Effector memory CD4-positive, alpha-beta T cell (primary cell): ENCODE results near the gene ROGDI.

ENCODE experiments used
- DNase-seq, 3 donors: peaks; one replicate each; pipeline ENCODE4 v3.0.0-alpha.2; 2020
- H3K27ac ChIP-seq: 2 replicates; pipeline ENCODE4 v1.7.0; 2013; ENCODE audit warnings: mild to moderate bottlenecking, low read length, moderate library complexity; ENCODE audit not compliant: insufficient read depth, poor library complexity, severe bottlenecking
- H3K27me3 ChIP-seq: replicated peaks from 2 replicates; pipeline ENCODE4 v1.7.0; 2013; ENCODE audit warnings: mild to moderate bottlenecking, low read length; ENCODE audit not compliant: insufficient read depth, control insufficient read depth, poor library complexity, severe bottlenecking
- H3K36me3 ChIP-seq: 2 replicates; pipeline ENCODE4 v1.7.0; 2013; ENCODE audit warnings: mild to moderate bottlenecking, low read length, moderate library complexity; ENCODE audit not compliant: control insufficient read depth, insufficient read depth
- H3K4me1 ChIP-seq: 2 replicates; pipeline ENCODE4 v1.7.0; 2013; ENCODE audit warnings: low read length, mild to moderate bottlenecking; ENCODE audit not compliant: control insufficient read depth, insufficient read depth, poor library complexity, severe bottlenecking
- H3K4me3 ChIP-seq: 2 replicates; pipeline ENCODE4 v1.7.0; 2013; ENCODE audit warnings: low read length, low read depth, mild to moderate bottlenecking; ENCODE audit not compliant: insufficient read depth, poor library complexity, severe bottlenecking
- H3K9me3 ChIP-seq: 2 replicates; pipeline ENCODE4 v1.7.0; 2013; ENCODE audit warnings: mild to moderate bottlenecking, low read length, moderate library complexity; ENCODE audit not compliant: control insufficient read depth

The ROGDI gene

DNA sequence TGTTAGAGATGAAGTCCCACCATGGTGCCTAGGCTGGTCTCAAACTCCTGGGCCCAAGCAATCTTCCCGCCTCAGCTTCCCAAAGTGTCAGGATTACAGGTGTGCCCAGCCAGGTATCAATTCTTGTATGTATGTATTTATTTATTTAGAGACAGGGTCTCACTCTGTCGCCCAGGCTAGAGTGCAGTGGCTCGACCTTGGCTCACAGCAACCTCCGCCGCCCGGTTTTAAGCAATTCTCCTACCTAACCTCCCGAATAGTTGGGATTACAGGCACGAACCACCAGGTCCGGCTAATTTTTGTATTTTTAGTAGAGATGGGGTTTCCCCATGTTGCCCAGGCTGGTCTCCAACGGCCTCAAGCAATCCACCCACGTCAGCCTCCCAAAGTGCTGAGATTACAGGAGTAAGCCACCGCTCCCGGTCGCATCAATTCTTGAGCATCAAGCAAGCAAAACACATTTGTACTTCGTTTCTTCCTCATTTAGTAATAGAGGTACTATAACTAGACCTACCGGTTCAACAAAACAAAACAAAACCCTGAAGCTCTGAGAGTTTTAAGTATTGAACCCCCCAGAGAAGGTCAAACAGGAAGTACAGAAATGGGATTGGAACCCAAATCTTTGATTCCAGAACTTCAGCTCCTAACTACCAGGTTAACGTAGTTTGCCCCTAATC is 34.4 kb downstream of the ROGDI start:
- no peaks in the 10 kb centered on the region for H3K27me3 ChIP-seq
- peak overlapping the region; percentile 47 for H3K4me3 ChIP-seq
- peaks cover 11% of the 10 kb centered on the region for H3K4me1 ChIP-seq
- peak overlapping the region; percentile 56 for H3K27ac ChIP-seq
- DNase-seq: peak in 1 of 3 donors; percentile 9
- H3K36me3 ChIP-seq: peaks cover 10% of the 10 kb centered on the region
- no peaks in the 10 kb centered on the region for H3K9me3 ChIP-seq

DNA sequence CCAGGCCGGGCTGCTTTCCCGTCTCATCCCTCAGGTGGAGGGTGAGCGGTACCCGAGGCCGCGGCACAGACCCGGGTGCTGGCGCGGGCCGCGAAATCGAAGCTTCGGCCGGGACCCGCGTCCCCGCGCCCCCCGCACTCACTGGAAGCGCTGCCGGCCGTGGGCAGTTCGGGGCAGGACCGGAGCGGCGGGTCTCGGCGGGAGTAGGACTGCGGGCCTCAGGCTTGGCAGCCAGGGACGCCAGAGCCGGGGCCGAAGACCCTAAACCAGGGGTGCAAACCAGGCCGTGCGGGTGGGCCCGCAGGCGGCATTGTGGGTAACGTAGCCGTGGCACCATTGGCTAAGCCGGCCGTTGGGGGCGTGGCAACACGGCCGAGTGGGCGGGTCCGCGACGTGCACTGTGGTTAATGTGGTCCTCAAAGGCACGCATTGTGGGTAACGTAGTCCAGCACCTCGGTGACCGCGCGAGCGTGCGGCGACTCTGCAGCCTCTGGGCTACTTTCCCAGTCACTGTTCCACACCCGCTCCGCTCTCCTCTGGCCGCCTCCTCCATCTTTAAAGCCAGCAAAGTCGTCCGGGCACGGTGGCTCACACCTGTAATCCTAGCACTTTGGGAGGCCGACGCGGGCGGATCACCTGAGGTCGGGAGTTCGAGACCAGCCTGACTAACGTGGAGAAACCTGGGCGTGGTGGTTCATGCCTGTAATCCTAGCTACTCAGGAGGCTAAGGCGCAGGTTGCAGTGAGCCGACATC is 35.4 kb downstream of the ROGDI start, which contains the start of gene ZNF500:
ZNF500 (minus strand) TSS at position 288 of the 754 bp plus-strand sequence. CDS start 1,184 bp downstream, outside the sequence.
- DNase-seq: peak; percentile 88 to 91 (median 91)
- no peaks in the 10 kb centered on the region for H3K9me3 ChIP-seq

DNA sequence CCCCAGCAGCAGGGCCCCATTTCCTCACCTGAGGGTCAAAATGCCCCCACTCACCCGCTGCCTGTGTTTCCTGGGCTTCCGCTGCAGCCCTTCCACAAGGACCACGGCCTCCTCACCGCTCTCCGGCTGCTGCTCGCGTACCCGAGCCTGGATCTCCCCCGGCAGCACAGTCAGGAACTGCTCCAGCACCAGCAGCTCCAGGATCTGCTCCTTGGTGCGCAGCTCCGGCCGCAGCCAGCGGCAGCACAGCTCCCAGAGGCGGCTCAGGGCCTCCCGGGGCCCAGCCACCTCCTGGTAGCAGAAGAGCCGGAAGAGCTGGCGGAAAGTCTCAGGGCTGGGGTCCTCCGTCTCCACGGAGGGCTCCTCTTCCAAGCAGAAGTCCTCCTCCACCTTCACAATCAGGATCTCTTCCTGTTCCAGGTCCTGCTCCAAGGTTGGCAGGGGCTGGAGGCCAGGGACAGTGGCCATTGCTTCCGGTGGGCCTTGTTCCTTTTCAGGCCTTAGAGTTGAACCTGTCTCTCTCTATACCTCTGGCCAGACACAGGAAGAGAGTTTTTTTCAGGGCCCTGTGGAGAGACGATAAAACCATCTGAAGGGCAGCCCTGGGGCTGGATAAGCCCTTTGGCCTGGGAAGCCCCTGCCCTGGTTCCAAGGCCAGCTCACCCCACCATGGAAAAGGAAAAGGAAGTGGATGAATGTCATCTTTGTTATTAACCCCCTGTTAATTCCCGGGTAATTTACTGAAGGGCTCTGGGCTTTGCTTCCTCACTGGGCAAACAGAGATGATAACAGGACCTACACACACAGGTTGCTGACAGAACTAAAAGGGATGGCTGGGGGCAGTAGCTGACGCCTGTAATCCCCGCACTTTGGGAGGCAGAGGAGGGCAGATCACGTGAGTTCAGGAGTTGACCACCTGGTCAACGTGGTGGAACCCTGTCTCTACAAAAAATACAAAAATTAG is 36.6 kb downstream of the ROGDI start:
- no peak for DNase-seq
- H3K27me3 ChIP-seq: no peaks in the 10 kb centered on the region
- no peaks in the 10 kb centered on the region for H3K9me3 ChIP-seq
- H3K4me1 ChIP-seq: peaks cover 11% of the 10 kb centered on the region
- H3K36me3 ChIP-seq: peaks cover 21% of the 10 kb centered on the region
- peak overlapping the region; percentile 71 for H3K27ac ChIP-seq
- peak overlapping the region; percentile 85 for H3K4me3 ChIP-seq

More for the DNA sequence above, 35.4 kb downstream of the ROGDI start, which contains the start of gene ZNF500:
- Histone ChIP-seq H3K27ac (peak within 1 kb of the TSS; percentile 71), H3K4me3 (peak within 1 kb of the TSS; percentile 85), H3K27me3 (no peaks in the 10 kb centered on the region), H3K4me1 (peaks cover 11% of the 10 kb centered on the region), H3K36me3 (peaks cover 15% of the 10 kb centered on the region)

DNA sequence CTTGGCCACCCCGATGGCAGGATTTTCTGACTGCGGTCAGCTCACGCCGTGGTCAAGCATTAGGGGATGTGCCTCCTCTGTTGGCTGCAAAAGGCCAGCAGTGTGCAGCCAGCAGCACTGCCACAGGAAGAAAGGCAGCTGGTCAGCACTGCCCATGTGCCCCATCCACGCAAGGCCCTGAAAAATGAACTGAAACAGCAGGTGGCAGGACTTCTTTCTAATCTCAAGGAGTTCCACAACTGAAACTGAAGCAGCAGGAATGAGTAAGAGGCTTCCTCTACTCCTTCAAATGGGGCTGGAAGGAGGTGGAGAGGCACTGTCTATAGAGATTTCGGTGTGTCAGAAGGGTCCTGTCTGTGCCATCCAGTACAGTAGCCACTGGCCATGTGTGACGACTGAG is 38.6 kb downstream of the ROGDI start:
- Histone ChIP-seq H3K9me3 (no peaks in the 10 kb centered on the region), H3K4me3 (no peak overlapping the region)
- no peak for DNase-seq

DNA sequence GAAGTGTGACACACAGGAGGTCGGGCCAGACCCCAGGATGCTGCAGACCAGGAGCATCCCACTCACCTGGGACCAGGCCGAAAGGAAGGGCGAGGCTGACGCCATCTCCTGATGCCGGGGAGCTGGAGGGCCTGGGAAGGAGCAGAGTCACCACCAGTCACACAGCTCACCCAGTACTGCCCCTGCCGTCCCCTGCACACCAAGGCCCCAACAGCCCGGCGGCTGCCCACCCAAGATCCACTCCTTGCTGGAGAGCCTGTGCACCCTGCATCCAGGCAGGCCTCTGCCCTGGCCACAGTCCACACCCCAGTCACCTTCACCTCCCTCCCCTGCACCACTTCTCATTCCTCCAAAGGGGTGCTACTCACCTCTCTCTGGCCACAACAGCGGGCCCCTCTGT is 40.2 kb downstream of the ROGDI start:
- no peak for DNase-seq
- peaks cover 50% of the 10 kb centered on the region for H3K36me3 ChIP-seq

More for the DNA sequence above, 38.6 kb downstream of the ROGDI start:
- peaks cover 39% of the 10 kb centered on the region for H3K36me3 ChIP-seq
- H3K27ac ChIP-seq: no peak overlapping the region
- peaks cover 11% of the 10 kb centered on the region for H3K4me1 ChIP-seq
- no peaks in the 10 kb centered on the region for H3K27me3 ChIP-seq

DNA sequence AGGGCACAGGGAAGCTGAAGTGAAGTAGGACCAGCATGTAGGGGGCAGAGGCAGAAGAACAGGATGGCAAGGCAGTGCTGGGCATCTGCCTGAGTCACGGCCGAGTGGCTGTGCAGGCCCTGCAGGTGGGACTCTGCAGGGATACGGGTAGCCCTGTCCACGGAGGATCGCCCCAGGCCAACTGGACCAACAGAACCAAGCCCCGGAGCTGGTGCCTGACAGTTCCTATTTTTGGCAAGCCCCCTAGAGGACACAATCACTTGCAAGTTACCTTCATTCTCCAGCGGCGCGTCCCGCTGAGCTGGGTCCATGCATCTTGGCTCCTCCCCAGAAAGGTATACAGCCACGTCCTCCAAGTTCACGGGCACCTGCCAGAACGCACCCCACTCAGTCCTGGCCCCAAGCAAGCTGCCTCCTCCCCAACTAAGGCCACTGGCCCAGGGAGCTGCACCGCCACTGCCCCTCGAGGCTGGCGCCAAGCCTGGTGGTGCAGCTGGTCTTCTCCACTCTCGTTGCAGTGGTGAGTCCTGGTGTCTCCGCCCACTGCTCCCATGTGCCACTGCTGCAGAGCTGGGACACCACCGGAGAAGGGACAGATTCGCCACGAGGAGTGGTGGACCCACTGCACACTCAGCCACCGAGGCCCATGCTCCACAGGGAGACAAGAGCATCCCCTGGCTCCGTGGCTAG is 42.1 kb downstream of the ROGDI start:
- peaks cover 53% of the 10 kb centered on the region for H3K36me3 ChIP-seq
- no peaks in the 10 kb centered on the region for H3K9me3 ChIP-seq
- no peaks in the 10 kb centered on the region for H3K27me3 ChIP-seq
- DNase-seq: no peak
- no peak overlapping the region for H3K27ac ChIP-seq
- H3K4me3 ChIP-seq: no peak overlapping the region
- H3K4me1 ChIP-seq: no peaks in the 10 kb centered on the region

More for the DNA sequence above, 40.2 kb downstream of the ROGDI start:
- Histone ChIP-seq H3K4me1 (peaks cover under 1% of the 10 kb centered on the region), H3K9me3 (no peaks in the 10 kb centered on the region), H3K4me3 (no peak overlapping the region), H3K27ac (no peak overlapping the region), H3K27me3 (no peaks in the 10 kb centered on the region)

DNA sequence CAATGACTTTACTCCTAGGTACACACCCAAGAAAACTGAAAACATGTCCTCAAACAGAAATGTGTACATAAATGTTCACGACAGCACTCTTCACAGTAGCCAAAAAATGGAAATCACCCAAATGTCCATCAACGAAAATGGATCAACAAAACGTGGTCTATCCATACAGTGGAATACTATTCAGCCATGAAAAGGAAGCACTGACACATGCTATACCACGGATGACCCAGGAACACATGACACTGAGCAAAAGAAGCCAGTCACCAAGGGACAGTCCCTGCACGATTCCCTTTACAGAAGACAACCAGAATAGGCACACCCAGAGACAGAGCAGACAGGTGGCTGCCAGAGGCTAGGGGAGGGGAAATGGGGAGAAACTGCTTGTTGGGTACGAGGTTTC is 46.7 kb downstream of the ROGDI start:
- Histone ChIP-seq H3K36me3 (peaks cover 69% of the 10 kb centered on the region), H3K4me3 (no peak overlapping the region), H3K27me3 (no peaks in the 10 kb centered on the region), H3K4me1 (no peaks in the 10 kb centered on the region), H3K9me3 (no peaks in the 10 kb centered on the region), H3K27ac (no peak overlapping the region)
- no peak for DNase-seq

DNA sequence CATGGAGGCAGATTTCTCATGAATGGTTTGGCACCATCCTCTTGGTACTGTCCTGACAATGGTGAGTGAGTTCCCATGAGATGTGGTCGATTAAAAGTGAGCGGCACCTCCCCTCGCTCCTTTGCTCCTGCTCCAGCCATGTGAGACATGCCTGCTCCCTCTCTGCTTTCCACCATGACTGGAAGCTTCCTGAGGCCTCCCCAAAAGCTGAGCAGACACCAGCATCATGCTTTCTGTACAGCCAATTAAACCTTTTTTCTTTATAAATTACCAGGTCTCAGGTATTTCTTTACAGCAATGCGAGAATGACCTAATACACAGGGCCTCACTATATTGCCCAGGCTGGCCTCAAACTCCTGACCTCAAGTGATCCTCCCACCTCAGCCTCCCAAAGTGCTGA is 47.6 kb downstream of the ROGDI start:
- no peaks in the 10 kb centered on the region for H3K27me3 ChIP-seq
- no peaks in the 10 kb centered on the region for H3K4me1 ChIP-seq
- peaks cover 62% of the 10 kb centered on the region for H3K36me3 ChIP-seq
- no peaks in the 10 kb centered on the region for H3K9me3 ChIP-seq
- H3K4me3 ChIP-seq: no peak overlapping the region
- H3K27ac ChIP-seq: no peak overlapping the region
- DNase-seq: no peak

DNA sequence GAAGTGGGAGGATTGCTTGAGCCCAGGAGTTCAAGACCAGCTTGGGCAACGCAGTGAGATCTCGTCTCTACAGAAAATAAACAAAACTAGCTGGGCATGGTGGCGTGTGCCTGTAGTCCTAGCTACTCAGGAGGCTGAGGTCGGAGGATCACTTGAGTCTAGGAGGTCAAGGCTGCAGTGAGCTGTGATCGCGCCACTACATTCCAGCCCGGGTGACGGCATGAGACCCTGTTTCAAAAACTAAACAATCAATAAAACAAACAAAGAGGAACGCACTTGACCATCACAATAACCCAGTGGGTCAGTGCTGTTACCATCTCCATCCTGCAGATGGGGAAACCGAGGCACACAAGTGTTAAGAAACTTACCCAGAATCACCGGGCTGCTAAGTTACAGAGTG is 49.2 kb downstream of the ROGDI start:
- H3K36me3 ChIP-seq: peaks cover 47% of the 10 kb centered on the region
- H3K27me3 ChIP-seq: no peaks in the 10 kb centered on the region
- no peak overlapping the region for H3K4me3 ChIP-seq
- H3K4me1 ChIP-seq: no peaks in the 10 kb centered on the region
- DNase-seq: no peak
- no peak overlapping the region for H3K27ac ChIP-seq
- no peaks in the 10 kb centered on the region for H3K9me3 ChIP-seq
